OCI-LY7 (cell line): ENCODE measurements around the gene ZFX. TPM values are rescaled to one million over a fixed set of nuclear protein-coding genes. Genes with fewer than 3 reads are reported as not detected.

Experiments
- BruUV-seq: library from RNA; stranded (reverse); fragments of 400-500 nt; replicated peaks from 2 replicates; lab custom pipeline; 2021; lab: Mats Ljungman, UMichigan
- CTCF ChIA-PET: fragments of 300-600 bp; sonication (Branson Sonifier 250); formaldehyde crosslinking; loops from one replicate; lab custom pipeline; 2022; ENCODE audit warnings: antibody characterized with exemption; ENCODE audit not compliant: unreplicated experiment; lab: Charles Lee
- POLR2A ChIA-PET: fragments of 300-600 bp; sonication (Branson Sonifier 250); formaldehyde crosslinking; loops from one replicate; lab custom pipeline; 2022; ENCODE audit warnings: antibody characterized with exemption; lab: Charles Lee
- DNase-seq: peaks from one replicate; pipeline ENCODE4 v3.0.0-alpha.2; 2015; ENCODE audit warnings: low spot score
- H2AFZ ChIP-seq: fragments of 200-600 bp; sonication (generic), shearing (Covaris generic); 2 replicates; pipeline ENCODE4 v1.6.1; 2014; ENCODE audit warnings: mild to moderate bottlenecking, antibody characterized with exemption, low read length, moderate library complexity
- H3K27ac ChIP-seq: fragments of 200-600 bp; sonication (generic); 2 replicates; pipeline ENCODE4 v1.5.1; 2014; ENCODE audit warnings: mixed run types, low read depth, mild to moderate bottlenecking, moderate library complexity, low read length, inconsistent platforms; ENCODE audit not compliant: poor library complexity, severe bottlenecking
- H3K36me3 ChIP-seq: fragments of 200-600 bp; sonication (generic); 2 replicates; pipeline ENCODE4 v1.6.1; 2014; ENCODE audit warnings: mild to moderate bottlenecking, antibody characterized with exemption, low read length, moderate library complexity, mixed read lengths; ENCODE audit not compliant: insufficient read depth
- H3K4me1 ChIP-seq: fragments of 200-600 bp; sonication (generic); 2 replicates; pipeline ENCODE4 v1.5.1; 2014; ENCODE audit warnings: mild to moderate bottlenecking, low read length; ENCODE audit not compliant: insufficient read depth, poor library complexity, severe bottlenecking
- H3K4me2 ChIP-seq: fragments of 200-600 bp; sonication (generic); 2 replicates; pipeline ENCODE4 v1.6.1; 2014; ENCODE audit warnings: mild to moderate bottlenecking, low read length
- H3K4me3 ChIP-seq: fragments of 200-600 bp; sonication (generic); 2 replicates; pipeline ENCODE4 v1.5.1; 2014; ENCODE audit warnings: mild to moderate bottlenecking, low read depth, low read length; ENCODE audit not compliant: poor library complexity, severe bottlenecking
- H3K79me2 ChIP-seq: fragments of 200-600 bp; sonication (generic); 2 replicates; pipeline ENCODE4 v1.6.1; 2016; ENCODE audit warnings: low read depth, mild to moderate bottlenecking, low read length, moderate library complexity, mixed read lengths; ENCODE audit not compliant: insufficient read depth
- H3K9me2 ChIP-seq: fragments of 200-600 bp; sonication (generic); 2 replicates; pipeline ENCODE4 v1.6.1; 2016; ENCODE audit warnings: mild to moderate bottlenecking, low read length, mixed read lengths; ENCODE audit not compliant: insufficient read depth
- H3K9me3 ChIP-seq: fragments of 200-600 bp; sonication (generic); 2 replicates; pipeline ENCODE4 v1.6.1; 2014; ENCODE audit warnings: mild to moderate bottlenecking, mixed run types, low read length, mixed read lengths
- H4K20me1 ChIP-seq: fragments of 200-600 bp; sonication (generic); 2 replicates; pipeline ENCODE4 v1.6.1; 2014; ENCODE audit warnings: mild to moderate bottlenecking, antibody characterized with exemption, low read length, moderate library complexity, mixed read lengths; ENCODE audit not compliant: insufficient read depth
- CTCF ChIP-seq: fragments of 200-600 bp; sonication (generic); conservative IDR thresholded peaks from 2 replicates; pipeline ENCODE4 v1.5.1; 2014; ENCODE audit warnings: mild to moderate bottlenecking, antibody characterized with exemption, low read length, moderate library complexity, mixed read lengths
- EZH2phosphoT487 ChIP-seq: fragments of 200-600 bp; sonication (generic); IDR thresholded peaks from 2 replicates; pipeline ENCODE4 v1.6.1; 2018; ENCODE audit warnings: low read depth, borderline replicate concordance, mild to moderate bottlenecking, mixed run types, antibody characterized with exemption, low read length, moderate library complexity, mixed read lengths
- intact Hi-C: fragments of 100-400 bp; cut with micrococcal nuclease; formaldehyde crosslinking; loops from one replicate; pipeline ENCODE4 v1.10.0; 2022; ENCODE audit not compliant: unreplicated experiment
- total RNA-seq, 2 experiments: library from RNA; depleted of rRNA in 1 of 2; stranded (reverse); fragments of >200 nt in 1 of 2; shearing (Covaris generic) in 1 of 2; gene quantifications; 2 replicates each; pipeline ENCODE4 v1.2.3, GENCODE V29; 2014 to 2022

Gene ZFX
- total RNA-seq, 2 experiments from 2014 or later = 20.0 to 34.8 TPM

GRCh38 chrX:24242649-24243175 is 93.2 kb downstream of the ZFX start:
- peak overlapping the region; percentile 78 for H3K4me2 ChIP-seq
- no TSS peak for BruUV-seq

DNA sequence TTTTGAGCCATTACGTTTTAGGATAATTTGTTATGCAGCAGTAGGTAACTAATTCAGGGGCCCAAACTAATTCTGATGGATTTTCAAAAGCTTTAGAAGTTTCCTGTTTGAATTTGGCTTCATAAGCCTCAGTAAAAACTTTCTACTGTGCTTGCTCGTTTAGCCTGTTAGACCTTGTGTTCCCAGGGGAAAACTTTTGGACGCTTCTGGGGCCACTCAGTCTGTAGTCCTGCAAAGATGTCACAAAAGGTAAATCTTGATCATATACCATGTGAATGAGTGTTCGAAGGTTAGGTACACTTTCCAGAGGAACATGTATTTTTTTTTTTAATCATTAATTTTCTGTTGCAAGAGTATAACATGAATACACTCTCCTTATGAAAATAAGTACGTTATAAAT is 93.7 kb downstream of the ZFX start:
- CTCF ChIA-PET = interaction anchor here (1.2 kb wide), 1 partner anchor 189 kb away, joined by 3 read pairs; no protein-coding TSS in a partner anchor
- BruUV-seq = no TSS peak
- peak overlapping the region; percentile 73 for H3K27ac ChIP-seq

More at GRCh38 chrX:24242649-24243175, 93.2 kb downstream of the ZFX start:
- intact Hi-C loops = loop anchor here (1.0 to 5.0 kb wide), 3 partner anchors 92 to 335 kb away; partner anchors contain the start of genes APOO and CXorf58
- Histone ChIP-seq H3K36me3 (no peaks in the 10 kb centered on the region), H3K4me3 (peak overlapping the region; percentile 50), H3K79me2 (no peaks in the 10 kb centered on the region), H3K9me3 (no peaks in the 10 kb centered on the region), H3K4me1 (peaks cover 26% of the 10 kb centered on the region), H3K27ac (peak overlapping the region; percentile 73), H3K9me2 (no peaks in the 10 kb centered on the region), H2AFZ (peak overlapping the region; percentile 98), H4K20me1 (no peaks in the 10 kb centered on the region)
- POLR2A ChIA-PET = interaction anchor here (0.6 to 1.2 kb wide), 5 partner anchors 9 to 221 kb away, joined by 3 to 6 read pairs (median 4); no protein-coding TSS in a partner anchor
- DNase-seq = peak; percentile 74
- TF ChIP-seq EZH2phosphoT487 (no peak), CTCF (no peak)
- CTCF ChIA-PET = interaction anchor here (0.6 to 1.2 kb wide), 2 partner anchors 9 to 189 kb away, joined by 3 read pairs; no protein-coding TSS in a partner anchor

More for the DNA sequence above, 93.7 kb downstream of the ZFX start:
- intact Hi-C loops = loop anchor here (2.0 to 5.0 kb wide), 2 partner anchors 92 to 336 kb away; partner anchors contain the start of genes APOO and CXorf58
- H4K20me1 ChIP-seq = no peaks in the 10 kb centered on the region
- H3K9me2 ChIP-seq = no peaks in the 10 kb centered on the region
- no peaks in the 10 kb centered on the region for H3K79me2 ChIP-seq
- peak overlapping the region; percentile 78 for H3K4me2 ChIP-seq
- DNase-seq = peak; percentile 28
- POLR2A ChIA-PET = interaction anchor here (0.6 to 1.0 kb wide), 3 partner anchors 42 to 222 kb away, joined by 3 to 4 read pairs (median 3); no protein-coding TSS in a partner anchor
- peaks cover 26% of the 10 kb centered on the region for H3K4me1 ChIP-seq
- H3K9me3 ChIP-seq = no peaks in the 10 kb centered on the region
- TF ChIP-seq EZH2phosphoT487 (no peak), CTCF (no peak)
- H3K4me3 ChIP-seq = peak overlapping the region; percentile 50
- H2AFZ ChIP-seq = peak overlapping the region; percentile 98
- H3K36me3 ChIP-seq = no peaks in the 10 kb centered on the region
